Mucosa of stomach (tissue), 1 donor: Measurements from ENCODE around the gene SOD2.
A peak's percentile ranks its signal among the peaks of the same experiment; 100 is the strongest.
"Not testable (repeated sequence)": the region's sequence is repeated elsewhere in the genome, so short reads cannot be mapped to it uniquely, and the experiment has no call there.

ENCODE experiments used
- H3K27me3 ChIP-seq: one replicate; pipeline ENCODE4 v1.7.0; 2013; ENCODE audit warnings: mild to moderate bottlenecking, low read length; ENCODE audit not compliant: control insufficient read depth, insufficient read depth
- H3K36me3 ChIP-seq: one replicate; pipeline ENCODE4 v1.7.0; 2013; ENCODE audit warnings: low read length; ENCODE audit not compliant: control insufficient read depth, insufficient read depth
- H3K4me1 ChIP-seq: one replicate; pipeline ENCODE4 v1.7.0; 2013; ENCODE audit warnings: mild to moderate bottlenecking, low read length; ENCODE audit not compliant: control insufficient read depth, insufficient read depth
- H3K4me3 ChIP-seq: one replicate; pipeline ENCODE4 v1.7.0; 2013; ENCODE audit warnings: low read length
- H3K9ac ChIP-seq: one replicate; pipeline ENCODE4 v1.7.0; 2013; ENCODE audit warnings: mild to moderate bottlenecking, low read length, moderate library complexity
- H3K9me3 ChIP-seq: one replicate; pipeline ENCODE4 v1.7.0; 2013; ENCODE audit warnings: mild to moderate bottlenecking, low read length, moderate library complexity; ENCODE audit not compliant: control insufficient read depth
- donor health status: Pancreatic carcinoma.

SOD2 gene

DNA sequence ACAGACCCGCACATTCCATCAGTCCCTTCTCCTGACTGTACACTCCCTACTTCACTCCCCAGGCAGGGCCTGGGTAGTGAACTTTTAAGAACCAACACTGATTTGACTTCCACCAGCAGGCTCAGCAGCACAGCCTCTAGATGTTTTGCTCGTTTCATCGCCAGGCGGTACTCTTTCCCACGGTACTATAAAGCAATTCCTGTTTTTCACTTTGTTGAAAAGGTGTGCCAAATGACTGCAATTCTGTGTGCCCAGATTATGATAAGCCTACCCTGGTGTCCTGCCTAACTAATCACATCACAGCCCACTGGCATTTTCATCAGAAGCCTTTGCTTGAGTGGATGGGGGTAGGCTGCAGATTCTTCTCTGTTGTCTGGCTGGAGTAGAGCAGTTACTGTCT is 21.4 kb upstream of the SOD2 start:
- H3K4me1 ChIP-seq: no peaks in the 10 kb centered on the region
- no peaks in the 10 kb centered on the region for H3K36me3 ChIP-seq
- H3K27me3 ChIP-seq: no peaks in the 10 kb centered on the region
- H3K9ac ChIP-seq: no peak overlapping the region
- no peaks in the 10 kb centered on the region for H3K9me3 ChIP-seq
- H3K4me3 ChIP-seq: no peak overlapping the region

DNA sequence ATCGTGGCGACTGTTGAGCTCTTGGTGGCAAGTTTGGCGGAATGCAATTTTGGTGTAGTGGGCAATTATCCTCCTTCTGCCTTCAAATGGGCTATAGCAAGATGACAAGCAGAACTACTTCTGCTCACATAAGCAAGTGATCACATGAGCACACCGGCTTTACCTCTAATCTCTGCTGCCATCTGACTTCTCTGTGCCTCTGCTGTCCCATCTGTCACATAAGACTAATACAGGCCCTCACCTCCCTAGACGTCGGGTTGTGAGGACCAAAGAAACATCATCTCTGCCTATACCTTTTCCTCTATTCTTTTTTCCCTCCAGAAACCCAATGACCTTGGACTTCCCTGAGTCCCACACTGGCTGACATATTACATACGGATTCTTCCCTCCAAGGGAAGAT is 20.9 kb upstream of the SOD2 start:
- no peak overlapping the region for H3K4me3 ChIP-seq
- no peaks in the 10 kb centered on the region for H3K36me3 ChIP-seq
- H3K27me3 ChIP-seq: no peaks in the 10 kb centered on the region
- H3K9me3 ChIP-seq: no peaks in the 10 kb centered on the region
- H3K9ac ChIP-seq: no peak overlapping the region
- H3K4me1 ChIP-seq: no peaks in the 10 kb centered on the region

DNA sequence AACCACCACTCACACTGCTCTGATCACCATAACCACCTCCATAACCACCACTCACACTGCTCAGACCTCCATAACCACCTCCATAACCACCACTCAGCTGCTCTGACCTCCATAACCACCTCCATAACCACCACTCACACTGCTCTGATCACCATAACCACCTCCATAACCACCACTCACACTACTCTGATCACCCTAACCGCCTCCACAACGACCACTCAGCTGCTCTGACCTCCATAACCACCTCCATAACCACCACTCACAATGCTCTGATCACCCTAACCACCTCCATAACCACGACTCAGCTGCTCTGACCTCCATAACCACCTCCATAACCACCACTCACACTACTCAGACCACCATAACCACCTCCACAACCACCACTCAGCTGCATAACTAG is 19.3 kb upstream of the SOD2 start:
- not testable (repeated sequence) for H3K9ac ChIP-seq, H3K36me3 ChIP-seq, H3K9me3 ChIP-seq, H3K27me3 ChIP-seq, H3K4me3 ChIP-seq, H3K4me1 ChIP-seq

DNA sequence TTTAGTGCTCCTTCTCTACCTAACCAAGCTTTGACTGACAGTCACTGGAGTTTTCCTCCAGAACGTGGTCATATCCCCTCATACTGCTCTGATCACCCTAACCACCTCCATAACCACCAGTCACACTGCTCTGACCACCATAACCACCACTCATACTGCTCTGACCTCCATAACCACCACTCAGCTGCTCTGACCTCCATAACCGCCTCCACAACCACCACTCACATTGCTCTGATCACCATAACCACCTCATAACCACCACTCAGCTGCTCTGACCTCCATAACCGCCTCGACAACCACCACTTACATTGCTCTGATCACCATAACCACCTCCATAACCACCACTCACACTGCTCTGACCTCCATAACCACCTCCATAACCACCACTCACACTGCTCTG is 17.6 kb upstream of the SOD2 start:
- H3K27me3 ChIP-seq, H3K9ac ChIP-seq, H3K36me3 ChIP-seq, H3K9me3 ChIP-seq, H3K4me3 ChIP-seq, H3K4me1 ChIP-seq: not testable (repeated sequence)

DNA sequence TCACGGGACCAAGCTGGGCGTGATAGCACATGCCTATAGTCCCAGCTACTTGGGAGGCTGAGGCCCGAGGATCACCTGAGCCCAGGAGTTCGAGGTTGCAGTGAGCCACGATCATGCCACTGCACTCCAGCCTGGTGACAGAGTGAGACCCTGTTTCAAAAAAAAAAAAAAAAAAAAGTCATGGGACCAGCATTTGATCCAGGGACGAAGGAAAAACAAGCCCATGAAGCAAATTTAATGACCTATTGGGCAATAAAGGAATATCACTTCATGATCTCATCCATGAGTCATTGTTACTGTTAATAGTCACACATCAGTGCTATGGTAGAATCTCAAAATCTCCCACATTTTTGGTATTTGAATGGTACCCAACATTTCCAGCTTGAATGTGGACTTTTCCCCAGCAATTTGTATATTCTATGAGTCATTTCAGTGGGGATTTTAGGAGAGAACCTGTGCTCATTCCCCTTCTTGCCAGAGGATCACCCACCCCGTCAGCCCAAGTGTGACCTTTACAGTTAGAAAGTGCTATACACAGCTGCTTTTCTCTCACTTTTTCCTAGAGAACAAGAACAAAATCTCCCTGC is 8.5 kb upstream of the SOD2 start:
- Histone ChIP-seq H3K27me3 (no peaks in the 10 kb centered on the region), H3K9ac (no peak overlapping the region), H3K4me1 (no peaks in the 10 kb centered on the region), H3K9me3 (no peaks in the 10 kb centered on the region), H3K4me3 (no peak overlapping the region), H3K36me3 (no peaks in the 10 kb centered on the region)

DNA sequence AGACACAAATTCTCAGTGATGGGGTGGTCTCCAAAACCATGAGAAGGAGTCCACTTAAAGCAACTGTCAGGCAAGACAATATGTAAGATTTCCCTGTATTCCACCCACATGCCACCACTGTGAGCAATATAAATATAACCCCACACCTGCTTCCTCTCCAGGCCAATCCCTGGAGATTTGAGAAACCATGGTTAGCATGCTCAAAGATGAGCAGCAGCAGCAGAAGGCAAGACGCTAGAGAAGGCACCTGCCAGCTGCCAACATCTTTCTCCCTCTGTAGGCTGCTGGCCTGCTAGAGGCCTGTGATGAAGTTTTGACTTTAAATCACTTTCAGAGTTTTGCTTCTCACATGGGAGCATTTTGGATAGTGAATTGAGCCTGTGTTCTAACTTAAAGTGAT is 7.9 kb upstream of the SOD2 start:
- Histone ChIP-seq H3K4me3 (no peak overlapping the region), H3K9ac (no peak overlapping the region), H3K9me3 (no peaks in the 10 kb centered on the region), H3K36me3 (no peaks in the 10 kb centered on the region), H3K4me1 (no peaks in the 10 kb centered on the region), H3K27me3 (no peaks in the 10 kb centered on the region)

DNA sequence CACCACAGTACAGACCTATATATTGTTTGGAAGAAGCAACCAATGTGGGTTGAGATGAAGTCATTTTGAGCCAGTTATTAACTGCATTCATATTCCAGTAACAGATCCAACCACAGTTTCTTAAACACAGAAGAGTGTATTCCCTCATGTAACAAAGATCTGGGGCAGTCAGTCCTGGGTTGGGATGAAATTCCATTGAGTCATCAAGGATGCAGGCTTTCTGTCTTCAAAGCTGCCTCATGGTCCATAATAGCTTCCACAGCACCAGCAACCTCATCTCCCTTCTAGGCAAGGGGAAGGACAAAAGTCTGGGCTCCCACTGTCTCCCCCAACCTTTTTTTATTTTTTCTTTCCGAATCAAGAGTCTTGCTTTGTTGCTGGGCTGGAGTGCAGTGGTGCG is 2.9 kb upstream of the SOD2 start:
- Histone ChIP-seq H3K9me3 (no peaks in the 10 kb centered on the region), H3K36me3 (no peaks in the 10 kb centered on the region), H3K27me3 (no peaks in the 10 kb centered on the region), H3K4me1 (peaks cover 18% of the 10 kb centered on the region), H3K4me3 (no peak overlapping the region), H3K9ac (no peak overlapping the region)

DNA sequence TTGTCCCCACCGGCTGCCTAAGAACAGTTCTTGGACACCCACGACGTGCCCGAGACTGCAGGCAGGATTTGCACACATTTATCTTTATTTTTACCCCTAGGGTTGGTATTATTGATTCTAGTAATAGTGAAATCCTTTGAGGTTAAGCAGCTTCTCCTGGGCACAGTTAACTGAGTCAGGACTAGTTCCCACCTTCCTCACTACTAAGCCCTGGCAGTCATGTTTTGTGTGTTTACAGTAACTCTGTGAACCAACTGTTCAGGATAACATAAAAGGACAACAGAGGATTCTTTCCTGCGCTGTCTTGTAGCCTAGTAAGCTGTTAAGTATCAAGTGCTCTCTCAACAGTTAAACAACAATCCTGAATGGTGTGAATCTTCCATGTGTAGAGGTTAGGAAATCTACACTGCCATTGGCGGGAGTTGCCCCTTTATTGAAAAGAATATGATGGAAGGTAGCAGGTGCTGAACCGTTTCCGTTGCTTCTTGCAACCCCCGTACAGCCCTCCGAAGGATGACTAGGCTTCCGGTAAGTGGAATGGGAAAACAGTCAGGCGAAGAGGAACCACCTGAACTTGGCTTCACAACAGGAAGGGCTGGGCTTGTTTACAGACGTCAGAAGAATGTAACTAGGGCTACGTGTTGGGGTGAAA is 979 bp upstream of the SOD2 start:
- no peaks in the 10 kb centered on the region for H3K36me3 ChIP-seq
- peaks cover 18% of the 10 kb centered on the region for H3K4me1 ChIP-seq
- no peaks in the 10 kb centered on the region for H3K27me3 ChIP-seq
- H3K9me3 ChIP-seq: no peaks in the 10 kb centered on the region
- peak overlapping the region; percentile 76 for H3K4me3 ChIP-seq
- H3K9ac ChIP-seq: peak overlapping the region; percentile 84

DNA sequence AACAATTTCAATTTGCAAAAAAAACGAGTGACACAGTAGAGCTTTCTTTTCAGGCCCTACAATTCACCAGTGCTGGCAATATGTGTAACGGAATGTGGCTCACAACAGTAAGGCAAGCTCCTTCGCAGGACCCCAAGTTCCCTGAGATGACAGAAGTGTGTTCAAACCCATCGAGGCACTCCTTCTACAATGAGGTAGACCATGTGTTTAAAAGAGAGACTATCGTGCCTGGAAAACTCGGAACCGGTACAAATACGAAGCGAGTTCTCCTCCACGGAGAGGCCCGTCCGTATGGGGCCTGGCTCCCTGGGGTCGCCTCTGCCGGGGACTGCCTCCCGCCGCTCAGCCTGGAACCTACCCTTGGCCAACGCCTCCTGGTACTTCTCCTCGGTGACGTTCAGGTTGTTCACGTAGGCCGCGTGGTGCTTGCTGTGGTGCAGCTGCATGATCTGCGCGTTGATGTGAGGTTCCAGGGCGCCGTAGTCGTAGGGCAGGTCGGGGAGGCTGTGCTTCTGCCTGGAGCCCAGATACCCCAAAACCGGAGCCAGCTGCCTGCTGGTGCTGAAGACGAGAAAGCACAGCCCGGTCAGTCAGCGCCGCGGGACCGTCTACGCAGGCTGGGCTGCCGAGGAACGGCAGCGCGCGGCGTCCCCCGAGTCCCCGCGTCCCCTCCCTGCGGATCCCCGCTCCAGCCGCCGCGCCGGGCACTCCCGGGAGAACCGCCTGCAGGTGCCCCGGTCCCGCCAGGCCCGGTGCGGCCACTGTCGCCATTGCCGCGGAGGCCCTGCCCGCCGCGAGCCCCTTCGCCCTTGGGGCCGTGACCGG is 526 bp downstream of the SOD2 start:
- peak overlapping the region; percentile 72 for H3K9ac ChIP-seq
- no peaks in the 10 kb centered on the region for H3K27me3 ChIP-seq
- H3K4me3 ChIP-seq: peak overlapping the region; percentile 40
- no peaks in the 10 kb centered on the region for H3K9me3 ChIP-seq
- peaks cover 18% of the 10 kb centered on the region for H3K4me1 ChIP-seq
- H3K36me3 ChIP-seq: no peaks in the 10 kb centered on the region

DNA sequence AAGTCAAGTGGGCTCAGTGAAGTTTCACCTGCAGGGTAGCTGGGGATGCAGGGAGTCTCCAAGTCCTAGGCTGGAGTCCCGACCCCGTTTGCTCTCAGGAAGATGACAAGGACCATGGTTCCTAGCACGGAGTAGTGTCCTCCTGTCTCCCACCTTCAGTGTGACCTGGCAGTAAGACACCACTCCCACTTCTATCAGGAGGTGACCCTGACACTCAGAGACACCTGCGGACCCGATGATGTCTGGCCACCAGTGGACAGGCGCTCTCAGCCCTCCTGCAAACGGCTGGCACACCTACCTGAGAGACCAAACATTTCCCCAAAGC is 1.1 kb downstream of the SOD2 start:
- H3K27me3 ChIP-seq: no peaks in the 10 kb centered on the region
- peaks cover 18% of the 10 kb centered on the region for H3K4me1 ChIP-seq
- peak overlapping the region; percentile 72 for H3K9ac ChIP-seq
- H3K9me3 ChIP-seq: no peaks in the 10 kb centered on the region
- H3K4me3 ChIP-seq: peak overlapping the region; percentile 40
- no peaks in the 10 kb centered on the region for H3K36me3 ChIP-seq

DNA sequence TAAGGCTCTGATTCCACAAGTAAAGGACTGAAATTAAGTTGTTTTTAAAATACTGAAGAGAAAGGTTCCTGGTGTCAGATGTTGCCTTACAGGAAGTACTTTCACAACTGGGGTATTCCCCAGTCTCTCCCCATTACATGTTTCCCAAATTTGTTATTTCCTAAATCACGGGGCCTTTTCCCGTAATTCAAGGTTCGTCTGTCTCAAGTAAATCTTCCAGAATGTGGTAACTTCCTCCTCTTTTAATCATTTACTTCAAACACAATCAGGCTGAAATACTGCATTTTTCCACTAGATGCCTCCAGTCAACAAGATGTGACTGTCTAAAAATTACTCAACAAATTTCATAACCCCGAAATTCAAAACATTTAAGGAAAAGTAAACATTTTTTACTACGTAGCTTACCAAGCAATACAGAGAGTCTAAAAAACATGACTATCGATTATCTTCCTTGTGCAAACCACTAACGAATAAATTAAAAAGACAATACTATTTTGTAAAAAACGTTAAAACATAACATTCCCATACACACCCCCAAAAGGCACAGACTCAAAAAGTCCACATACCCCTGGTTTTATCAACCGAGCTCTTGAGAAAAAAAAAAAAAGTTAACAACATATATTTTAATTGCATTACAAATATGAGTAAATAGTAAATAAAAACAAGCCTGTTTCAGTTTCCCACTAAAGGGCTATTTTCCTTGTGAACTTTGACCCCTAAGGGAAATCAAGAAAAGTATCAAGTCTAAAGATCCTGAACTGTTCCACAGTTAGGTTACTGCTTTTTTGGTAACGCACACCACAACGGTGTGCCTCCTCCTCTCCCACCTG is 1.7 kb downstream of the SOD2 start:
- peak overlapping the region; percentile 72 for H3K9ac ChIP-seq
- peaks cover 18% of the 10 kb centered on the region for H3K4me1 ChIP-seq
- H3K27me3 ChIP-seq: no peaks in the 10 kb centered on the region
- no peaks in the 10 kb centered on the region for H3K36me3 ChIP-seq
- H3K4me3 ChIP-seq: peak overlapping the region; percentile 40
- no peaks in the 10 kb centered on the region for H3K9me3 ChIP-seq

DNA sequence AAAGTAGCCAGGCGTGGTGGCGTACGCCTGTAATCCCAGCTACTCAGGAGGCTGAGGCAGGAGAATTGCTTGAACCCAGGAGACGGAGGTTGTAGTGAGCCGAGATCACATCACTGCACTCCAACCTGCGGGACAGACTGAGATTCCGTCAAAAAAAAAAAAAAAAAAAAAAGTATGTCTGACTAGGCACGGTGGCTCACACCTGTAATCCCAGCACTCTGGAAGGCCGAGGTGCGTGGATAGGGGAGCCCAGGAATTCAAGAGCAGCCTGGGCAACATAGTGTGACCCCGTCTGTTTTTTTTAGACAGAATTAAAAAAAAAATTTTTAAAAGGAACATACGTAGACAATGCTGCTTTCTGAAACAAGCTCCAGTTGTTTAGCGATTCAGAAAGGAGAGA is 2.9 kb downstream of the SOD2 start:
- H3K9ac ChIP-seq, H3K4me3 ChIP-seq: not testable (repeated sequence)
- H3K4me1 ChIP-seq: peaks cover 18% of the 10 kb centered on the region

More for the DNA sequence above, 2.9 kb downstream of the SOD2 start:
- H3K36me3 ChIP-seq, H3K27me3 ChIP-seq, H3K9me3 ChIP-seq: not testable (repeated sequence)
